ENCODE measurements around the gene CFAP43. TPM values are rescaled to one million over a fixed set of nuclear protein-coding genes. Genes with fewer than 3 reads are reported as not detected.

The CFAP43 gene
- total and polyA plus RNA-seq, 10 of the 15 experiments (the other 5 are each of a cell fraction or from before 2014, with no cell fraction given), result 0.06 to 0.14 (median 0.10) TPM; not detected in 5

DNA sequence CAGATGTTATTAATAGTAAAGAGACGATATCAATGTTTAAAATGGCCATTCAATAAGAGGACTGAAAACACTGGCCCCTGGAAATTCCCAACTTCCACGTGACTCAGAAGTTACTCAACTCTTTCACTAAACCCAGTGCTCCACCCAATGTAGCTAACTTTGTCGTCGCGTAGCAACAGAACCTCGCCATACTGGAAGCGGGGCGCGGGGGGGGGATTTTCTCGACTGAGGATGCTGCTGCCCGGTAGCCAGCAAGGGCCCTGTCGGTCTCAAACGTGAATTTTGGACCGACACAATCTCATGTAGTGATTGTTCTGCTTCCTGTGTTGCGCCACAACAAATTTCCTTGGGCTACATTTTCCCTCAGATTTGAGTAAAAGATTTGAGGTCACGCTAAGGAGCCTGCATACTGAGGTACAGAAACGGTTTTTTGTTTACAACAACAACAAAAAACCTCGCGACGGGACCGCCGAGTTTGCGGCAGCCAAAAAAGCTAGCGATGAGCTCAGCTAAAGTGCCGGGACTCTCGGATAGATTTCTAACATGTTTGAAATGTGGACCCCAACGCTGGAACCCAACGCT, 111.2 kb downstream of the CFAP43 start (continued):
- TF ChIP-seq, protein P1, sequence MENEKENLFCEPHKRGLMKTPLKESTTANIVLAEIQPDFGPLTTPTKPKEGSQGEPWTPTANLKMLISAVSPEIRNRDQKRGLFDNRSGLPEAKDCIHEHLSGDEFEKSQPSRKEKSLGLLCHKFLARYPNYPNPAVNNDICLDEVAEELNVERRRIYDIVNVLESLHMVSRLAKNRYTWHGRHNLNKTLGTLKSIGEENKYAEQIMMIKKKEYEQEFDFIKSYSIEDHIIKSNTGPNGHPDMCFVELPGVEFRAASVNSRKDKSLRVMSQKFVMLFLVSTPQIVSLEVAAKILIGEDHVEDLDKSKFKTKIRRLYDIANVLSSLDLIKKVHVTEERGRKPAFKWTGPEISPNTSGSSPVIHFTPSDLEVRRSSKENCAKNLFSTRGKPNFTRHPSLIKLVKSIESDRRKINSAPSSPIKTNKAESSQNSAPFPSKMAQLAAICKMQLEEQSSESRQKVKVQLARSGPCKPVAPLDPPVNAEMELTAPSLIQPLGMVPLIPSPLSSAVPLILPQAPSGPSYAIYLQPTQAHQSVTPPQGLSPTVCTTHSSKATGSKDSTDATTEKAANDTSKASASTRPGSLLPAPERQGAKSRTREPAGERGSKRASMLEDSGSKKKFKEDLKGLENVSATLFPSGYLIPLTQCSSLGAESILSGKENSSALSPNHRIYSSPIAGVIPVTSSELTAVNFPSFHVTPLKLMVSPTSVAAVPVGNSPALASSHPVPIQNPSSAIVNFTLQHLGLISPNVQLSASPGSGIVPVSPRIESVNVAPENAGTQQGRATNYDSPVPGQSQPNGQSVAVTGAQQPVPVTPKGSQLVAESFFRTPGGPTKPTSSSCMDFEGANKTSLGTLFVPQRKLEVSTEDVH (IDR thresholded peaks at IDR 0.05; ENCODE audit: low read depth, partially characterized antibody), result no peak
- TF ChIP-seq BACH1 (IDR thresholded peaks at IDR 0.05; ENCODE audit: borderline replicate concordance), result no peak
- TF ChIP-seq RB1 (IDR thresholded peaks at IDR 0.05; ENCODE audit: borderline replicate concordance), result no peak
- no peak; the same call in 1 of the 2 replicates for TF ChIP-seq CREM (IDR thresholded peaks at IDR 0.05; ENCODE audit: low read depth)
- no peak for TF ChIP-seq ASH2L (IDR thresholded peaks at IDR 0.05; ENCODE audit: borderline replicate concordance, low read depth)
- no peak for TF ChIP-seq PML (IDR thresholded peaks at IDR 0.05; ENCODE audit: low read length)
- no peak for TF ChIP-seq ZNF207 (IDR thresholded peaks at IDR 0.05; ENCODE audit: borderline replicate concordance)
- TF ChIP-seq SKIL (IDR thresholded peaks at IDR 0.05; ENCODE audit: low read depth, poor library complexity, severe bottlenecking), result peak; percentile 70
- TF ChIP-seq RELA (IDR thresholded peaks at IDR 0.05; ENCODE audit: borderline replicate concordance, partially characterized antibody), result peak; percentile 88
- 0 out of 2 replicates have a peak, but pooled peaks have one; percentile 1 for TF ChIP-seq RUNX3 (IDR thresholded peaks at IDR 0.05; ENCODE audit: low read length)
- TF ChIP-seq, protein P2, sequence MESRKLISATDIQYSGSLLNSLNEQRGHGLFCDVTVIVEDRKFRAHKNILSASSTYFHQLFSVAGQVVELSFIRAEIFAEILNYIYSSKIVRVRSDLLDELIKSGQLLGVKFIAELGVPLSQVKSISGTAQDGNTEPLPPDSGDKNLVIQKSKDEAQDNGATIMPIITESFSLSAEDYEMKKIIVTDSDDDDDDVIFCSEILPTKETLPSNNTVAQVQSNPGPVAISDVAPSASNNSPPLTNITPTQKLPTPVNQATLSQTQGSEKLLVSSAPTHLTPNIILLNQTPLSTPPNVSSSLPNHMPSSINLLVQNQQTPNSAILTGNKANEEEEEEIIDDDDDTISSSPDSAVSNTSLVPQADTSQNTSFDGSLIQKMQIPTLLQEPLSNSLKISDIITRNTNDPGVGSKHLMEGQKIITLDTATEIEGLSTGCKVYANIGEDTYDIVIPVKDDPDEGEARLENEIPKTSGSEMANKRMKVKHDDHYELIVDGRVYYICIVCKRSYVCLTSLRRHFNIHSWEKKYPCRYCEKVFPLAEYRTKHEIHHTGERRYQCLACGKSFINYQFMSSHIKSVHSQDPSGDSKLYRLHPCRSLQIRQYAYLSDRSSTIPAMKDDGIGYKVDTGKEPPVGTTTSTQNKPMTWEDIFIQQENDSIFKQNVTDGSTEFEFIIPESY (IDR thresholded peaks at IDR 0.05), result no peak
- no peak for TF ChIP-seq TCF3 (IDR thresholded peaks at IDR 0.05; ENCODE audit: borderline replicate concordance, insufficient read depth, low read depth, low read length)
- TF ChIP-seq EED (IDR thresholded peaks at IDR 0.05; ENCODE audit: low read depth), result 0 out of 2 replicates have a peak, but pooled peaks have one; percentile 7
- no peak for TF ChIP-seq HDGF (IDR thresholded peaks at IDR 0.05)
- no peak for TF ChIP-seq ZBTB11 (CRISPR knock-in tag; IDR thresholded peaks at IDR 0.05)
- no peak for TF ChIP-seq ZNF384 (IDR thresholded peaks at IDR 0.05; ENCODE audit: borderline replicate concordance, low read depth, low read length)
- 0 out of 2 replicates have a peak, but pooled peaks have one; percentile 35 for TF ChIP-seq GATAD2B (conservative IDR thresholded peaks at IDR 0.05; ENCODE audit: low read depth)
- TF ChIP-seq NFXL1 (IDR thresholded peaks at IDR 0.05; ENCODE audit: borderline replicate concordance), result no peak
- no peak for TF ChIP-seq YBX1 (IDR thresholded peaks at IDR 0.05)
- TF ChIP-seq NRF1 (conservative IDR thresholded peaks at IDR 0.05; ENCODE audit: low read depth, low read length), result no peak
- TF ChIP-seq SMAD1 (IDR thresholded peaks at IDR 0.05; ENCODE audit: low read depth, partially characterized antibody), result no peak
- TF ChIP-seq HDAC2 (IDR thresholded peaks at IDR 0.05), result no peak

All from GM12878 (cell line).